NCI-H1930 (cell line): ENCODE results near the gene RBM33.

Source experiments
- DNase-seq, 2 experiments: peaks; one replicate each; lab custom pipeline; 2025; lab: John Stamatoyannopoulos, UW

Gene RBM33

GRCh38 chr7:155774947-155775346, 130.5 kb downstream of the RBM33 start:
- no peak for DNase-seq

DNA sequence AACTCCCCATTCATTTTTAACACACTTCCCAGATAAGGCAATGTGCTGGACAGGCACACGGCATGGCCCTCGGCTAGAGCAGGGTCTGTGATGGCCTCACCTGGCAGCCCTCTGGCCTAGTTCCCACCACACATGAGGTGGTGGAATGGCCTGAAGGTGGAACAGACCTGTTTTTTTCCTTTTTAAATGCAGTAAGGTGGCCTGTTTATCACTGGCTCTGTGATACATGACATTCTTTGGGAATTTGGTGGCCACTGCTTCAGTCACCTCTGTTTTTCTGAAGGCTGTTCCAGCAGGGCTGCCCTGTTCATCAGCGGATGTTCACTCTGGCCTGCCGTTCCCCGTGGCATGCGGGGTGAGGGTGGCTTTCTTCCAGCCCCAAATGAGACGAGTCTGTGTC, 131.2 kb downstream of the RBM33 start:
- no peak for DNase-seq

GRCh38 chr7:155776606-155777005, 132.1 kb downstream of the RBM33 start:
- no peak for DNase-seq

DNA sequence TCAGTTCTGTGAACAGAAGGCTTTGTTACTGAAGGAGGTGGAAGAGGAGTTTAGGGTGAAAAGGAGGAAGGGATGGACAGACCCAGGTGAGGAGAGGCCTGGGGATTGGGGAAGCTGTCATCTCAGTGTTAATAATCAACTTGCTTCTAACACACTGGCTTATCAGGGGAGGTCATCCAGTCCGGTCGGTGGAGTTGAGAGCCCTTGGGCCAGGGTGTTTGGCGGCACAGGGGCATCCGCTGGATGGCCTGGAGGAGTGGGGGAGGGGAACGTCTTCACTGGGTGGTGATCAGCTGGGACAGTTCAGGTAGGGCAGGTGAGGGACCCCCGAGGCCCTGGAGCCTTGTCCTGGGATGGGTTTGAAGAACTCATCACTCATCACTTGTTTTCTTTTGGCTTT, 133.9 kb downstream of the RBM33 start:
- DNase-seq, result no peak

GRCh38 chr7:155780884-155781283, 136.4 kb downstream of the RBM33 start:
- no peak for DNase-seq

- DNase-seq, result no peak
These were observed 137.0 kb downstream of the RBM33 start for GRCh38 chr7:155781433-155781832.

DNA sequence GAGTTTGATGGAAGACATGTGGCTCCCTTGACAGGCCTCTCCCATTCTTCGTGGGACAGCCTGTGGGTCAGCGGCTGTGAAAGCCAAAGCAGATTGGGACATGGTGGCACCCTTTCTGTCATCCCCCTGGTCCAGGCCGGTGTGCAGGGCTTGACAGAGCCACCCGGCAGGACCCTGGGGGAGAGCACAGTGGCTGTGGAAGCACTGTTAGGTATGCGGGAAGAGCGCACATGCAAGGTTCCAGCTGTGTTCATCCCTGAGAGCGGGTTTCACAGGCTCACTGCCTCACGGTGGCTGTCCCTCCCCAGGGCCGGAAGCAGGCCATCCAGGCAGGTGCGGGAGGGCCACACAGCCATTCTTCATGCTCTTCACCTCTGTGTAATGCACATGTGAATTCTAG, 138.0 kb downstream of the RBM33 start:
- DNase-seq, result no peak

DNA sequence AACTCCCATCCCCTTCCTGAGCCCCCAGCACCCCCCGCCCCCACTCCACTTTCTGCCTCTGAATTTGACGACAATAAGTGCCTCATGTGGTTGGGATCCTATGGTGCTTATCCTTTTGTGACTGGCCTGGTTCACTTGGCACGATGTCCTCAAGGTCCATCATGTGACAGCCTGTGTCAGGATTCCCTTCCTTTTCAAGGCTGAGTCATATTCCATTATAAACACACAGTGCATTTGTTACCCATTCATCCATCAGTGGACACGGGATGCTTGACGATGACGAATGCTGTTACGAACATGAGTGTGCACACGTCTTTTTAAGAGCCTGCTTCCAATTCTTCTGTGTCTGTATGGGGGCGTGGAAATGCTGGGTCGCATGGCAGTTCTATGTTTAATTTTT, 141.1 kb downstream of the RBM33 start:
- DNase-seq, result no peak

DNA sequence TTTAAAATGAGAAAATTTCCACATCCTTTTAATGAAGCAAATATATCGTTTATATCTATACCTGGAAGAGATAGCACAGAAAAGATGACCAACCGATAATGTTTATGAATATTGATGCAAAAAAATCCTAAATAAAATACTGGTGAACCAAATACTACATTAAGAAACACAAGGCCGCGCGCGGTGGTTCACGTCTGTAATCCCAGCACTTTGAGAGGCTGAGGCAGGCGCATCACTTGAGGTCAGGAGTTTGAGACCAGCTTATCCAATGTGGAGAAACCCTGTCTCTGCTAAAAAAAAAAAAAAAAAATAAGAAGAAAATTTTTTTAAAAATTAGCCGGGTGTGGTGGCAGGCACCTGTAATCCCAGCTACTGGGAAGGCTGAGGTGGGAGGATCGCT, 142.0 kb downstream of the RBM33 start:
- no peak for DNase-seq

DNA sequence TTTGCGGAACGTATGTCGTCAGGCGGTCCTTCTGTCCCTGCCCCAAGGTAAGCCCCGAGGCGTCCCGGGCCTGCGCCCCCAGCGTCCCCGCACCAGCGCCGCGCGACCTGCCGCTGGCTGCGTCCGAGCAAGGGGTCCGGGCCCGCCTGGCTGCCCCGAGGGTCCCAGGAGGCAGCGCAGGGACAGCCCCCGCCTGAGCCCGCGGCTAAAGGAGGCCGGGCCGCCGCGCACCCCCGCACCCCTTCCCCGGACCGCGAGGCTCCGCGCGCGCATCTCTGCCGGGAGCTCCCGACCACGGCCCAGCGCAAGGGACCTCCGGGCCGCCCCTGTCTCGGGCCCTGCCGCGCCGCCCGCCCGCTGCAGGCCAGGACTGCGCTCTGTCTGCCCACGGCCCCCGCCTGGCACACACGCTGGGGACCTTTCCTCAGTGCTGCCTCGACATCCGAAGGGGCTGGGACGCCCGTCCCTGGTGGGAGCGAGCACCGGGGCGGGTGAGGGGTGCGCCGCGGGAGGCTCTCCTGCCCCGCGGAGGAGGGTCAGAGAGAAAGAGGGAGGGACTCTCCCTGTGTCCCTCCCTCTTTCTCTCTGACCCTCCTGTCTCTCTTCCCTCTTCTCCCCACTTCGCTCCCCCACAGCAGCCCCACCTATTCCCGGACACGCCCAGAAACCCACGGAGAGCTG, 142.8 kb downstream of the RBM33 start:
- DNase-seq, result no peak

GRCh38 chr7:155788616-155789000, 144.1 kb downstream of the RBM33 start:
- DNase-seq, result no peak

- DNase-seq, result no peak
These were observed 144.7 kb downstream of the RBM33 start for GRCh38 chr7:155789001-155789725.

- DNase-seq, result no peak
These were observed 146.2 kb downstream of the RBM33 start for GRCh38 chr7:155790666-155791065.

GRCh38 chr7:155791214-155791737, 146.8 kb downstream of the RBM33 start:
- DNase-seq, result no peak

GRCh38 chr7:155791836-155792235, 147.4 kb downstream of the RBM33 start:
- DNase-seq, result no peak

DNA sequence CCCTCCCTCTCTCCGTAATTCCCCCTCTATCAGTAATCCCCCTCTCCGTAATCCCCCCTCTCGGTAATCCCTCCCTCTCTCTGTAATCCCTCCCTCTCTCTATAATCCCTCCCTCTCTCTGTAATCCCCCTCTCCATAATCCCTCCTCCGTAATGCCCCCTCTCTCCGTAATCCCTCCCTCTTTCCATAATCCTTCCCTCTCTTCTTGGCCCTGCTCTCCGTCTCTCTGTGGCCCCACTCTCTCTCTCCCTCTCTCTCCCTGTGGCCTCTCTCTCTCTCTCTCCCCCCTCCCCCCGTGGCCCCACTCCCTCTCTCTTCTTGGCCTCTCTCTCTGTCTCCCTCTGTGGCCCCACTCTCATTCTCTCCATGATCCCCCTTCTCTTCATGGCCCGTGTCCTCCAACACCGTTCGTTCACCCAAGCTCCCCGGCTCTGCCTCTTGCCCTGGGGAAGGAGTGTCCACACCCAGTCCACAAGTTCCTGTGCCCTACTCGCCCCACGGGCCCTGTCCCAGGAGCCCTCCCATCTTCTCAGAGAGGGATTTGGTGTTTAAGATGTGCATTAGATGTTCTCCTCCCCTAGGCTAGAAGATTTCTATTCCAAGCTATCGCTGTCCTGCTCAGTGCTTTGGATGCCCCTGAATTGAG, 148.0 kb downstream of the RBM33 start:
- no peak for DNase-seq

DNA sequence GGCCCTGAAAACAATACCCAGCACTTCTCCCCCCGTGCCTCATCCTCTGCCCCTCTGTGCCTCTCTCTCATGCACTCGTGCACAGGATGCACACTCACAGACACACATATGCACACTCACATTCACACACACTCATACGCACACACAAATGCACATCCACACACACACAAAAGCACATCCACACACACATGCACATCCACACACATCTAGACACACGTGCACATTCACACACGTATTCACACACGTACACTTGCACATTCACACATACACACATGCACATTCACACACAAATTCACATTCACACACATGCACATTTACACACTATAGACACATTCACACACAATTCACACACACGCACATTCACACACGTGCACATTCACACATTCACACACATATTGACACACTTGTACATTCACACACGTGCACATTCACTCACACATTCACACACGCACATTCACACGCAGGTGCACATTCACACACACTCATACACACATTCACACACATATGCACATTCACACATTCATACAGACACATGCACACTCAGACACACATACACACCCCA, 148.6 kb downstream of the RBM33 start:
- no peak for DNase-seq

GRCh38 chr7:155793720-155794119, 149.3 kb downstream of the RBM33 start:
- no peak for DNase-seq

DNA sequence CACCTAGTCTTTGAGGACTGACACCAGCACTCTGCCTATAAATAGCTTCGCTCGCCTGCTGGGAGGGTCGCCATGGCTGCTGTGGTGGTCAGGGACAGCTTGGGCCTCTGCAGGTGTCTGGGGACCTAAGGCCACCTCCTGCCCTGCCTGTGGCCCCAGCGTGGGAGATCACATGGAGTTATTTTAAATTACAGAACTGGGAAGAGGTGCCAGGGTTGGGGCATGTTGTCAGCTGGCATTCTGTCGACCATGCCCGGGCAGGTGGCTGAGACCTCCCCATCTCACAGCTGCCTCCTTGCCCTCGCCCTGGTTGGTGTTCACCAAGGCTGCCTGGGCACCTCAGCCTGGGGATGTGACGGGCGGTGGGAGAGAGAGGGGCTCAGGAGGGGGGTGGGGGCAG, 149.7 kb downstream of the RBM33 start:
- DNase-seq, result no peak

DNA sequence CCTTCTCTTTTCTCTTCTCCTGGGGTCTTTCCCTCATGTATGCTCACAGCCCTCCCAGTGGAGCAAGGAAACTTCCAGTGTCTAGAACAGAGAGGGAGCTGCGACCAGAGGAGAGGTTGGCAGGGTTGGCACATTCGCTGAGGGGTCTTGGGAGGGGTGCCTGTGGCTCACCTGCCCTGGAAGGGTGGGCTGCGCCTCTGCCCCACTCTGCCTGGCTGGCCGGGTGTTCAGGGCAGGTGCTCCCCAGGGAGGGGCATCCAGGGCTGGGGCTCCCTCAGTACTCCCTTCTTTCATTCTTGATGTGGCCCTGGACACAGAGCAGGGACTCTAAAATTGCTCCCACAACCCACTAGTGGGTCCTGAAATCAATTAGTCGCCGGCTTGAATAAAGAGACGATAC, 150.9 kb downstream of the RBM33 start:
- DNase-seq, result no peak

- no peak for DNase-seq
These were observed 151.5 kb downstream of the RBM33 start for GRCh38 chr7:155795951-155796350.

GRCh38 chr7:155796381-155797261, 152.2 kb downstream of the RBM33 start:
- DNase-seq, result peak; percentile 24 to 33
